GM19193 (cell line): ENCODE results near the gene PCDHA7.
"Not testable (repeated sequence)": the region's sequence is repeated elsewhere in the genome, so short reads cannot be mapped to it uniquely, and the experiment has no call there.

Source experiments
- POLR2A ChIP-seq: IDR thresholded peaks from 4 replicates; pipeline ENCODE4 v1.6.1; 2011; ENCODE audit not compliant: insufficient read depth, insufficient read length; ENCODE audit errors: extremely low read depth

The PCDHA7 gene

DNA sequence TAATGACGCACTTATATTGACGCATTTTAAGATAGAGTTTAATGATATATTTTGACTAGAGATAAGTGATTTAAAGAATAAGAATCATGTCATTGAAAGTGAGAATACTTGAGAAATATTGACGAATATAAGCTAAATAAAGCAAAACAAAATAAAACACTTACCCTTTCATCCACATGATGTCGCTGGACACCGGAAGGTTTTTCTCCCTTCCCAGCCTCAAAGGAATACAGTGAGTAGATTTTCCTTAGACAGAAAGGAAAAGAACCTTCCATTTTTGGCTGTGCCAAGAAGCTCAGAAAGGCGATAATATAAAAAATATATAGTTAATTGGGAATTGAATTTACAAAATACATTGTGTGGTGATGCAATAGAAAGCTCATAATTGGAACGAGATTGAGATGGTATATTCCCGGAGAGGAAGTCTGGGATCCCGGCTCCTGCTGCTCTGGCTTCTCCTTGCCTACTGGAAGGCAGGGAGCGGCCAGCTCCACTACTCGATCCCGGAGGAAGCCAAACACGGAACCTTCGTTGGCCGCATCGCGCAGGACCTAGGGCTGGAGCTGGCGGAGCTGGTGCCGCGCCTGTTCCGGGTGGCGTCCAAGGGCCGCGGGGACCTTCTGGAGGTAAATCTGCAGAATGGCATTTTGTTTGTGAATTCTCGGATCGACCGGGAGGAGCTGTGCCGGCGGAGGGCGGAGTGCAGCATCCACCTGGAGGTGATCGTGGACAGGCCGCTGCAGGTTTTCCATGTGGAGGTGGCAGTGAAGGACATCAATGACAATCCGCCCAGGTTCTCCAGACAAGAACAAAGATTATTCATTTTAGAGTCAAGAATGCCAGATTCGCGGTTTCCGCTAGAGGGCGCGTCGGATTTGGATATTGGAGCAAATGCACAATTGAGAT, 12.4 kb upstream of the PCDHA7 start, which contains the start of gene PCDHA5:
PCDHA5 (plus strand) TSS at position 239 of the 906 bp plus-strand sequence.
- TF ChIP-seq POLR2A: no peak

DNA sequence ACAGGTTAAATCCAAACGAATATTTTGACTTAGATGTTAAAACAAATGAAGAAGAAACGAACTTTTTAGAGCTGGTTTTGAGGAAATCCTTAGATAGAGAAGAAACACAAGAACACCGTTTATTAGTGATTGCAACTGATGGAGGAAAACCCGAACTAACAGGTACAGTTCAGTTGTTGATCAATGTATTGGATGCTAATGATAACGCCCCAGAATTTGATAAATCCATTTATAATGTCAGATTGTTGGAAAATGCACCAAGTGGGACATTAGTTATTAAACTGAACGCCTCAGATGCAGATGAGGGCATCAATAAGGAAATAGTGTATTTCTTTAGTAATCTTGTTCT, 11.8 kb upstream of the PCDHA7 start:
- no peak for TF ChIP-seq POLR2A

GRCh38 chr5:140823475-140823874, 10.6 kb upstream of the PCDHA7 start:
- no peak for TF ChIP-seq POLR2A

GRCh38 chr5:140827704-140828361, 6.2 kb upstream of the PCDHA7 start, which contains the start of gene PCDHA6:
TSS of gene PCDHA6 (plus strand) at chr5:140827960. CDS start at chr5:140828092, 132 bp downstream.
- no peak for TF ChIP-seq POLR2A

- TF ChIP-seq POLR2A: no peak
These were observed 5.7 kb upstream of the PCDHA7 start for GRCh38 chr5:140828362-140828737.

- TF ChIP-seq POLR2A: no peak
These were observed 1.8 kb downstream of the PCDHA7 start for GRCh38 chr5:140835622-140836510.

- no peak for TF ChIP-seq POLR2A
These were observed 7.2 kb downstream of the PCDHA7 start, which contains the start of gene PCDHA8 for GRCh38 chr5:140840978-140841962. TSS of gene PCDHA8 (plus strand) at chr5:140841187. CDS start at chr5:140841322, 135 bp downstream.

GRCh38 chr5:140842798-140843733, 9.0 kb downstream of the PCDHA7 start:
- TF ChIP-seq POLR2A: no peak

GRCh38 chr5:140848139-140849102, 14.4 kb downstream of the PCDHA7 start, which contains the start of gene PCDHA9:
TSS of gene PCDHA9 (plus strand) at chr5:140848382. CDS start at chr5:140848496, 114 bp downstream.
- not testable (repeated sequence) for TF ChIP-seq POLR2A

GRCh38 chr5:140855772-140856674, 22.0 kb downstream of the PCDHA7 start, which contains the start of gene PCDHA10:
TSS of gene PCDHA10 (plus strand) at chr5:140855897. CDS start at chr5:140856049, 152 bp downstream.
- no peak for TF ChIP-seq POLR2A
